ENCODE data around the gene PDLIM5. TPM values are rescaled to one million over a fixed set of nuclear protein-coding genes. Genes with fewer than 3 reads are reported as not detected.

Gene PDLIM5
- polyA plus RNA-seq, 1 donor (not counting 4 experiments of a cell fraction or from before 2014, with no cell fraction given) = 112 TPM

- H3K36me3 ChIP-seq (ENCODE audit: control insufficient read depth in 2 of 2, extremely low read depth in 1 of 2, insufficient read depth in 2 of 2, low read length in 2 of 2) = peaks cover 5 to 11% of the 10 kb centered on the region in 2 experiments
- no peak overlapping the region for H3K4me3 ChIP-seq (ENCODE audit: control insufficient read depth in 2 of 3, extremely low read depth in 1 of 3, insufficient read depth in 2 of 3, low read depth in 1 of 3, low read length in 3 of 3)
- peaks cover 25% of the 10 kb centered on the region for H3K4me1 ChIP-seq (ENCODE audit: control insufficient read depth, extremely low read depth, insufficient read depth, low read length)
- no peak for FAIRE-seq
- H3K9me3 ChIP-seq (ENCODE audit: control insufficient read depth, low read depth, low read length) = no peaks in the 10 kb centered on the region
- no peaks in the 10 kb centered on the region for H3K79me2 ChIP-seq (ENCODE audit: control insufficient read depth, insufficient read depth, low read length)
- H2AFZ ChIP-seq (ENCODE audit: control insufficient read depth, low read length) = no peak overlapping the region
- TF ChIP-seq CTCF (optimal IDR thresholded peaks at IDR 0.05 in 1 of 3, IDR thresholded peaks at IDR 0.05 in 1 of 3, conservative IDR thresholded peaks at IDR 0.05 in 1 of 3; ENCODE audit: extremely low read depth in 1 of 3, insufficient read depth in 2 of 3, low read length in 3 of 3) (no peak), EZH2 (IDR thresholded peaks at IDR 0.05; ENCODE audit: low read length) (no peak)
- dilution Hi-C loops (cut with MboI; ENCODE audit: extremely low pct_ligation_motif_present, low sequenced_read_pairs) = no loop called here
- H3K27me3 ChIP-seq (ENCODE audit: control insufficient read depth, extremely low read depth, insufficient read depth, low read length) = no peaks in the 10 kb centered on the region
- no peaks in the 10 kb centered on the region for H3K9me1 ChIP-seq (ENCODE audit: control insufficient read depth, extremely low read depth, insufficient read depth, low read length)
- no peak overlapping the region for H3K9ac ChIP-seq (ENCODE audit: control insufficient read depth, extremely low read depth, insufficient read depth, low read length)
- DNase-seq (ENCODE audit: low read depth, low spot score) = no peak
- H4K20me1 ChIP-seq (ENCODE audit: control insufficient read depth, extremely low read depth, insufficient read depth, low read length) = no peaks in the 10 kb centered on the region
- peak overlapping the region; percentile 34 for H3K4me2 ChIP-seq (ENCODE audit: control insufficient read depth, extremely low read depth, insufficient read depth, low read depth, low read length)
- peak overlapping the region; percentile 74 for H3K27ac ChIP-seq (ENCODE audit: control insufficient read depth, insufficient read depth, low read length)
Observed at GRCh38 chr4:94642561-94642866, 190.8 kb downstream of the PDLIM5 start.

GRCh38 chr4:94648699-94649098, 197.0 kb downstream of the PDLIM5 start:
- dilution Hi-C loops (cut with MboI; ENCODE audit: extremely low pct_ligation_motif_present, low sequenced_read_pairs) = no loop called here
- H3K27ac ChIP-seq (ENCODE audit: control insufficient read depth, insufficient read depth, low read length) = no peak overlapping the region
- H2AFZ ChIP-seq (ENCODE audit: control insufficient read depth, low read length) = no peak overlapping the region
- FAIRE-seq (no peak), DNase-seq (ENCODE audit: low read depth, low spot score) (no peak)
- no peaks in the 10 kb centered on the region for H3K79me2 ChIP-seq (ENCODE audit: control insufficient read depth, insufficient read depth, low read length)
- H3K4me1 ChIP-seq (ENCODE audit: control insufficient read depth, extremely low read depth, insufficient read depth, low read length) = no peaks in the 10 kb centered on the region
- H3K9ac ChIP-seq (ENCODE audit: control insufficient read depth, extremely low read depth, insufficient read depth, low read length) = no peak overlapping the region
- H3K36me3 ChIP-seq (ENCODE audit: control insufficient read depth in 2 of 2, extremely low read depth in 1 of 2, insufficient read depth in 2 of 2, low read length in 2 of 2) = peaks cover 6 to 10% of the 10 kb centered on the region in 2 experiments
- no peaks in the 10 kb centered on the region for H3K9me3 ChIP-seq (ENCODE audit: control insufficient read depth, low read depth, low read length)
- no peak overlapping the region for H3K4me2 ChIP-seq (ENCODE audit: control insufficient read depth, extremely low read depth, insufficient read depth, low read depth, low read length)
- no peaks in the 10 kb centered on the region for H4K20me1 ChIP-seq (ENCODE audit: control insufficient read depth, extremely low read depth, insufficient read depth, low read length)
- H3K9me1 ChIP-seq (ENCODE audit: control insufficient read depth, extremely low read depth, insufficient read depth, low read length) = no peaks in the 10 kb centered on the region
- H3K4me3 ChIP-seq (ENCODE audit: control insufficient read depth in 2 of 3, extremely low read depth in 1 of 3, insufficient read depth in 2 of 3, low read depth in 1 of 3, low read length in 3 of 3) = no peak overlapping the region
- no peaks in the 10 kb centered on the region for H3K27me3 ChIP-seq (ENCODE audit: control insufficient read depth, extremely low read depth, insufficient read depth, low read length)
- TF ChIP-seq EZH2 (IDR thresholded peaks at IDR 0.05; ENCODE audit: low read length) (no peak), CTCF (optimal IDR thresholded peaks at IDR 0.05 in 1 of 3, IDR thresholded peaks at IDR 0.05 in 1 of 3, conservative IDR thresholded peaks at IDR 0.05 in 1 of 3; ENCODE audit: extremely low read depth in 1 of 3, insufficient read depth in 2 of 3, low read length in 3 of 3) (no peak)
